Liver (tissue), 9 donors: ENCODE measurements around the gene RAB3GAP2. TPM values are rescaled to one million over a fixed set of nuclear protein-coding genes. Genes with fewer than 3 reads are reported as not detected.

Experiments
- DNase-seq: peaks from one replicate; pipeline ENCODE4 v3.0.0-alpha.2; 2017; ENCODE audit warnings: low spot score
- H3K27ac ChIP-seq, 2 donors: one replicate each; pipeline ENCODE4 v1.7.0; 2013; ENCODE audit warnings: inconsistent platforms in 2 of 2, low read length in 2 of 2, control low read depth in 1 of 2, low read depth in 1 of 2, mild to moderate bottlenecking in 1 of 2
- H3K27me3 ChIP-seq, 4 donors: one replicate each; pipeline versions ENCODE4 v1.6.1 to v1.7.0; 2013; ENCODE audit warnings: low read length in 3 of 4, inconsistent platforms in 1 of 4, mild to moderate bottlenecking in 1 of 4, moderate library complexity in 1 of 4; ENCODE audit not compliant: control insufficient read depth in 4 of 4, insufficient read depth in 4 of 4
- H3K36me3 ChIP-seq, 4 donors: one replicate each; pipeline versions ENCODE4 v1.6.1 to v1.7.0; 2013; ENCODE audit warnings: low read length in 3 of 4, mild to moderate bottlenecking in 3 of 4, low read depth in 1 of 4, moderate library complexity in 1 of 4; ENCODE audit not compliant: control insufficient read depth in 4 of 4, insufficient read depth in 3 of 4
- H3K4me1 ChIP-seq, 4 donors: one replicate each; pipeline versions ENCODE4 v1.6.1 to v1.7.0; 2013; ENCODE audit warnings: low read length in 3 of 4, mild to moderate bottlenecking in 3 of 4, moderate library complexity in 1 of 4; ENCODE audit not compliant: control insufficient read depth in 4 of 4, insufficient read depth in 4 of 4
- H3K4me3 ChIP-seq, 3 donors: one replicate each; pipeline versions ENCODE4 v1.6.1 to v1.7.0; 2013; ENCODE audit warnings: low read length in 3 of 3, control low read depth in 1 of 3, low read depth in 1 of 3, mild to moderate bottlenecking in 1 of 3
- H3K9ac ChIP-seq, 2 donors: one replicate each; pipeline ENCODE4 v1.7.0; 2013; ENCODE audit warnings: low read length in 2 of 2, mild to moderate bottlenecking in 2 of 2, moderate library complexity in 2 of 2, control low read depth in 1 of 2, low read depth in 1 of 2
- H3K9me3 ChIP-seq, 4 donors: one replicate each; pipeline versions ENCODE4 v1.6.1 to v1.7.0; 2013; ENCODE audit warnings: low read length in 3 of 4; ENCODE audit not compliant: control insufficient read depth in 4 of 4
- ATF3 ChIP-seq: IDR thresholded peaks from 2 replicates; pipeline ENCODE4 v1.6.1; 2016; ENCODE audit warnings: antibody characterized with exemption
- EGR1 ChIP-seq, 2 donors: IDR thresholded peaks; 2 replicates each; pipeline ENCODE4 v1.6.1; 2016 to 2018; ENCODE audit warnings: antibody characterized with exemption in 2 of 2, low read depth in 2 of 2
- FOXA1 ChIP-seq: IDR thresholded peaks from 2 replicates; pipeline ENCODE4 v1.6.1; 2016; ENCODE audit warnings: antibody characterized with exemption
- FOXA2 ChIP-seq: IDR thresholded peaks from 2 replicates; pipeline ENCODE4 v1.6.1; 2016; ENCODE audit warnings: antibody characterized with exemption
- GABPA ChIP-seq, 2 donors: IDR thresholded peaks in 1 of 2; conservative IDR thresholded peaks in 1 of 2; 2 replicates each; pipeline ENCODE4 v1.6.1; 2016; ENCODE audit warnings: antibody characterized with exemption in 2 of 2, mild to moderate bottlenecking in 1 of 2, moderate library complexity in 1 of 2
- HNF4A ChIP-seq, 2 donors: conservative IDR thresholded peaks; 2 replicates each; pipeline ENCODE4 v1.6.1; 2016; ENCODE audit warnings: antibody characterized with exemption in 2 of 2, mild to moderate bottlenecking in 2 of 2
- HNF4G ChIP-seq: IDR thresholded peaks from 2 replicates; pipeline ENCODE4 v1.6.1; 2016; ENCODE audit warnings: antibody characterized with exemption
- MAX ChIP-seq: IDR thresholded peaks from 2 replicates; pipeline ENCODE4 v1.6.1; 2016; ENCODE audit warnings: antibody characterized with exemption
- NR2F2 ChIP-seq: IDR thresholded peaks from 2 replicates; pipeline ENCODE4 v1.6.1; 2016; ENCODE audit warnings: antibody characterized with exemption
- RAD21 ChIP-seq, 2 donors: IDR thresholded peaks; 2 replicates each; pipeline ENCODE4 v1.6.1; 2016; ENCODE audit warnings: antibody characterized with exemption in 2 of 2, mild to moderate bottlenecking in 2 of 2
- REST ChIP-seq: IDR thresholded peaks from 2 replicates; pipeline ENCODE4 v1.6.1; 2016; ENCODE audit warnings: antibody characterized with exemption, mild to moderate bottlenecking
- RXRA ChIP-seq, 2 donors: IDR thresholded peaks; 2 replicates each; pipeline ENCODE4 v1.6.1; 2017 to 2018; ENCODE audit warnings: antibody characterized with exemption in 2 of 2, mild to moderate bottlenecking in 1 of 2
- SP1 ChIP-seq: IDR thresholded peaks from 2 replicates; pipeline ENCODE4 v1.6.1; 2018; ENCODE audit warnings: antibody characterized with exemption, mild to moderate bottlenecking
- TAF1 ChIP-seq: conservative IDR thresholded peaks from 2 replicates; pipeline ENCODE4 v1.6.1; 2016; ENCODE audit warnings: antibody characterized with exemption, mild to moderate bottlenecking
- YY1 ChIP-seq: IDR thresholded peaks from 2 replicates; pipeline ENCODE4 v1.6.1; 2016; ENCODE audit warnings: antibody characterized with exemption, mild to moderate bottlenecking
- WGBS: extraction: QIAGEN DNeasy Blood & Tissue Kit; methylation state at CpG from one replicate; pipeline ENCODE4 v1.1.7; 2013; 5-methylcytosine and 5-hydroxymethylcytosine counted together
- polyA plus RNA-seq, 2 donors: library from polyadenylated mRNA; stranded (reverse) in 1 of 2; unstranded in 1 of 2; fragments of 200-250 nt in 1 of 2; fragments of >200 nt in 1 of 2; fragmentation: Nextera tagmentation in 1 of 2; extraction: Ambion mirVana in 1 of 2; gene quantifications; one replicate each; pipeline versions ENCODE4 v1.2.1 to v1.2.3, GENCODE V29; 2013 to 2015
- total RNA-seq, 2 donors: library from RNA; depleted of rRNA; stranded (reverse); fragments of >200 nt; gene quantifications; one replicate each; pipeline ENCODE4 v1.2.3, GENCODE V29; 2014
- TF ChIP-seq, protein P1 (sequence below): IDR thresholded peaks from 2 replicates; pipeline ENCODE4 v1.6.1; 2016; ENCODE audit warnings: antibody characterized with exemption
- TF ChIP-seq, protein P2 (sequence below): fragments of 150-350 bp; IDR thresholded peaks from 2 replicates; pipeline ENCODE4 v1.5.1; 2017; ENCODE audit warnings: improper control_type of control experiment, low read depth, low read length; ENCODE audit not compliant: missing input control
- donor health status: healthy.
- donor health status: healthy.
- donor health status: healthy.
- donor health status: healthy.
- donor health status: healthy.

The RAB3GAP2 gene
- total and polyA plus RNA-seq, 4 donors, result 5.3 to 24.0 (median 11.4) TPM

- DNase-seq, result no peak
- H3K9me3 ChIP-seq, result no peaks in the 10 kb centered on the region
- no peak overlapping the region for H3K9ac ChIP-seq
- H3K4me3 ChIP-seq, result no peak overlapping the region
- peaks cover 0 to 2% (median 0%) of the 10 kb centered on the region in 4 donors for H3K36me3 ChIP-seq
- no peaks in the 10 kb centered on the region for H3K27me3 ChIP-seq
- H3K4me1 ChIP-seq, result peaks cover 0 to 1% (median 0%) of the 10 kb centered on the region in 4 donors
- TF ChIP-seq YY1, result no peak
- no peak for TF ChIP-seq RXRA (IDR thresholded peaks at IDR 0.05)
- no peak for TF ChIP-seq HNF4A (conservative IDR thresholded peaks at IDR 0.05)
- TF ChIP-seq GABPA (IDR thresholded peaks at IDR 0.05 in 1 of 2, conservative IDR thresholded peaks at IDR 0.05 in 1 of 2), result no peak
- TF ChIP-seq TAF1, result no peak
- TF ChIP-seq SP1, result no peak
- no peak for TF ChIP-seq MAX
- TF ChIP-seq EGR1 (IDR thresholded peaks at IDR 0.05; ENCODE audit: low read depth in 2 of 2), result no peak
- TF ChIP-seq, protein P1, sequence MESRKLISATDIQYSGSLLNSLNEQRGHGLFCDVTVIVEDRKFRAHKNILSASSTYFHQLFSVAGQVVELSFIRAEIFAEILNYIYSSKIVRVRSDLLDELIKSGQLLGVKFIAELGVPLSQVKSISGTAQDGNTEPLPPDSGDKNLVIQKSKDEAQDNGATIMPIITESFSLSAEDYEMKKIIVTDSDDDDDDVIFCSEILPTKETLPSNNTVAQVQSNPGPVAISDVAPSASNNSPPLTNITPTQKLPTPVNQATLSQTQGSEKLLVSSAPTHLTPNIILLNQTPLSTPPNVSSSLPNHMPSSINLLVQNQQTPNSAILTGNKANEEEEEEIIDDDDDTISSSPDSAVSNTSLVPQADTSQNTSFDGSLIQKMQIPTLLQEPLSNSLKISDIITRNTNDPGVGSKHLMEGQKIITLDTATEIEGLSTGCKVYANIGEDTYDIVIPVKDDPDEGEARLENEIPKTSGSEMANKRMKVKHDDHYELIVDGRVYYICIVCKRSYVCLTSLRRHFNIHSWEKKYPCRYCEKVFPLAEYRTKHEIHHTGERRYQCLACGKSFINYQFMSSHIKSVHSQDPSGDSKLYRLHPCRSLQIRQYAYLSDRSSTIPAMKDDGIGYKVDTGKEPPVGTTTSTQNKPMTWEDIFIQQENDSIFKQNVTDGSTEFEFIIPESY, result no peak
- no peak for TF ChIP-seq HNF4G
- TF ChIP-seq, protein P2, sequence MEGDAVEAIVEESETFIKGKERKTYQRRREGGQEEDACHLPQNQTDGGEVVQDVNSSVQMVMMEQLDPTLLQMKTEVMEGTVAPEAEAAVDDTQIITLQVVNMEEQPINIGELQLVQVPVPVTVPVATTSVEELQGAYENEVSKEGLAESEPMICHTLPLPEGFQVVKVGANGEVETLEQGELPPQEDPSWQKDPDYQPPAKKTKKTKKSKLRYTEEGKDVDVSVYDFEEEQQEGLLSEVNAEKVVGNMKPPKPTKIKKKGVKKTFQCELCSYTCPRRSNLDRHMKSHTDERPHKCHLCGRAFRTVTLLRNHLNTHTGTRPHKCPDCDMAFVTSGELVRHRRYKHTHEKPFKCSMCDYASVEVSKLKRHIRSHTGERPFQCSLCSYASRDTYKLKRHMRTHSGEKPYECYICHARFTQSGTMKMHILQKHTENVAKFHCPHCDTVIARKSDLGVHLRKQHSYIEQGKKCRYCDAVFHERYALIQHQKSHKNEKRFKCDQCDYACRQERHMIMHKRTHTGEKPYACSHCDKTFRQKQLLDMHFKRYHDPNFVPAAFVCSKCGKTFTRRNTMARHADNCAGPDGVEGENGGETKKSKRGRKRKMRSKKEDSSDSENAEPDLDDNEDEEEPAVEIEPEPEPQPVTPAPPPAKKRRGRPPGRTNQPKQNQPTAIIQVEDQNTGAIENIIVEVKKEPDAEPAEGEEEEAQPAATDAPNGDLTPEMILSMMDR, result no peak
- TF ChIP-seq NR2F2, result no peak
- TF ChIP-seq FOXA2, result no peak
- TF ChIP-seq ATF3, result no peak
- TF ChIP-seq REST, result no peak
- no peak for TF ChIP-seq FOXA1
- TF ChIP-seq RAD21 (IDR thresholded peaks at IDR 0.05), result no peak
- no peak overlapping the region for H3K27ac ChIP-seq
- WGBS, result 86% methylated on average over 2 of the region's 2 CpGs
These were observed 48.2 kb downstream of the RAB3GAP2 start for GRCh38 chr1:220224033-220224432.
